Fibroblast of pulmonary artery (primary cell): ENCODE data around the gene RNU2-63P.
A peak's percentile ranks its signal among the peaks of the same experiment; 100 is the strongest.

Experiments
- DNase-seq: peaks from one replicate; pipeline ENCODE4 v3.0.0-alpha.2; 2010; ENCODE audit warnings: low read depth
- H3K4me3 ChIP-seq: replicated peaks from 2 replicates; pipeline ENCODE4 v1.5.1; 2011; ENCODE audit warnings: low read depth, mild to moderate bottlenecking, control low read depth, low read length, moderate library complexity
- TF ChIP-seq, protein P1 (sequence below): IDR thresholded peaks from 2 replicates; pipeline ENCODE4 v1.5.1; 2011; ENCODE audit warnings: mild to moderate bottlenecking, control low read depth, low read length, inconsistent platforms; ENCODE audit errors: missing control alignments

The RNU2-63P gene

DNA sequence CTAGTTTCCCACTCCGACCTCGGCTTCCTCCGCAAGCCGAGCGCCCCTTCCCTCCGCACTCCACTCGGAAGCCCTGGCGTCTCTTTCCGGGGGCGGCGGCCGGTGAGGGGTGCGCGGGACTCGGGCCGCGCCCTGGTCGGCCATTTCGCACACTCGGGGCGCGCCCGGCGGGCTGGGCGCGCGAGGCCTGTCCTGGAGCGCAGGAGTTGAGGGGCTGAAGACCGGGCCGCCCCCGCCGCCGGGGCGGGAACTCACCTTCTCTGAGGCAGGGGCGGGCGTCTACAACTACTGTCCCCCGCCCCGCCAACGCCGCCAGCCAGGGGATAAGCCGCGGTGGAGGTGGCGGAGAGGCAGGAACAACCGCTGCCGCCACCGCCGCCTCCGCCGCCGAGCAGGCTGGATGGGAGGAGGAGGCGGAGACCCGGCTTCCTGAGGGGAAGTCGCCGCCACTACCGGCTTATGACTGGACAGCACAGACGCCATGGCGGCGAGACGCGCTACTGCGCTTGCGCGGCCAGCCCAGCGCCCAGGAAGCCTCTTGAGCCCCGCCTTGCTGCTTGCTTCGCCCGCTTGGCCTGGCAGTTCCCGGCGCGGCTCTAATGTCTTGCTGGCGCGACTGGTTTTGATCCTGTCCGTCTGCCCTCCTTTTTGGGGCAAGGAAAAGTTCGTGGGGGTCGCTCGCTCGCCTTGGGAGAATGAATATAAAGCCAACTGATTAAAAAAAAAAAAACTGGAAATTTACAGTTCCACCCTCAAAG lies 39.2 kb upstream of the RNU2-63P start, which contains the start of gene KRCC1:
KRCC1 (minus strand) TSS at position 413 of the 758 bp plus-strand sequence. CDS start 27,220 bp downstream, outside the sequence.
- H3K4me3 ChIP-seq = peak within 1 kb of the TSS; percentile 87
- TF ChIP-seq, protein P1, sequence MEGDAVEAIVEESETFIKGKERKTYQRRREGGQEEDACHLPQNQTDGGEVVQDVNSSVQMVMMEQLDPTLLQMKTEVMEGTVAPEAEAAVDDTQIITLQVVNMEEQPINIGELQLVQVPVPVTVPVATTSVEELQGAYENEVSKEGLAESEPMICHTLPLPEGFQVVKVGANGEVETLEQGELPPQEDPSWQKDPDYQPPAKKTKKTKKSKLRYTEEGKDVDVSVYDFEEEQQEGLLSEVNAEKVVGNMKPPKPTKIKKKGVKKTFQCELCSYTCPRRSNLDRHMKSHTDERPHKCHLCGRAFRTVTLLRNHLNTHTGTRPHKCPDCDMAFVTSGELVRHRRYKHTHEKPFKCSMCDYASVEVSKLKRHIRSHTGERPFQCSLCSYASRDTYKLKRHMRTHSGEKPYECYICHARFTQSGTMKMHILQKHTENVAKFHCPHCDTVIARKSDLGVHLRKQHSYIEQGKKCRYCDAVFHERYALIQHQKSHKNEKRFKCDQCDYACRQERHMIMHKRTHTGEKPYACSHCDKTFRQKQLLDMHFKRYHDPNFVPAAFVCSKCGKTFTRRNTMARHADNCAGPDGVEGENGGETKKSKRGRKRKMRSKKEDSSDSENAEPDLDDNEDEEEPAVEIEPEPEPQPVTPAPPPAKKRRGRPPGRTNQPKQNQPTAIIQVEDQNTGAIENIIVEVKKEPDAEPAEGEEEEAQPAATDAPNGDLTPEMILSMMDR = no peak
- peak; percentile 98 for DNase-seq

DNA sequence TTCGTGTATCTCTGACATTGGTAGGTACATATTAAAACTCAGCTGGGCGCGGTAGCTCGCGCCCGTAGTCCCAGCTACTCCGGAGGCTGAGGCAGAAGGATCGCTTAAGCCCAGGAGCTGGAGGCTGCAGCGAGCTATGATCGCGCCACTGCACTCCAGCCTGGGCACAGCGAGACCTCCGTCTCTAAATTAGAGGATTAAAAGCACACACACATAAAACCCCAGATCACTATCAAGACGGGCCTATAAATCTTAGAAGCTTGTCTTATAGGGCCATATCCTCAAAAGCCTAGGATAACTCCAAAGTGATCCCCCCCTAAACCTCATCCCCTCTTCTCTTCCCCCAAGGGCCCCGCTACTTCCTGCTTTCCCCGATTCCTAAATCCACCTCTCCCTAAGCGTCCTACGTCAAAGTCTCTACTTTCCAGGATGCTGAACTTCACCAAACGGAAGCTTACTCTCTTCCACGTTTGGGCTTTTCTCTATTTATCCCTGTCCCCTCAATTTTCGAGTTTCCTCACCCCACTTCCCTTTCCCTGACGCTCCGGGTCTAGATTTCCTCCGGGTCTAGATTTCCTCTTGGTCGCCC lies 38.5 kb upstream of the RNU2-63P start:
- peak overlapping the region; percentile 87 for H3K4me3 ChIP-seq
- TF ChIP-seq, protein P1 = no peak
- DNase-seq = peak; percentile 48

DNA sequence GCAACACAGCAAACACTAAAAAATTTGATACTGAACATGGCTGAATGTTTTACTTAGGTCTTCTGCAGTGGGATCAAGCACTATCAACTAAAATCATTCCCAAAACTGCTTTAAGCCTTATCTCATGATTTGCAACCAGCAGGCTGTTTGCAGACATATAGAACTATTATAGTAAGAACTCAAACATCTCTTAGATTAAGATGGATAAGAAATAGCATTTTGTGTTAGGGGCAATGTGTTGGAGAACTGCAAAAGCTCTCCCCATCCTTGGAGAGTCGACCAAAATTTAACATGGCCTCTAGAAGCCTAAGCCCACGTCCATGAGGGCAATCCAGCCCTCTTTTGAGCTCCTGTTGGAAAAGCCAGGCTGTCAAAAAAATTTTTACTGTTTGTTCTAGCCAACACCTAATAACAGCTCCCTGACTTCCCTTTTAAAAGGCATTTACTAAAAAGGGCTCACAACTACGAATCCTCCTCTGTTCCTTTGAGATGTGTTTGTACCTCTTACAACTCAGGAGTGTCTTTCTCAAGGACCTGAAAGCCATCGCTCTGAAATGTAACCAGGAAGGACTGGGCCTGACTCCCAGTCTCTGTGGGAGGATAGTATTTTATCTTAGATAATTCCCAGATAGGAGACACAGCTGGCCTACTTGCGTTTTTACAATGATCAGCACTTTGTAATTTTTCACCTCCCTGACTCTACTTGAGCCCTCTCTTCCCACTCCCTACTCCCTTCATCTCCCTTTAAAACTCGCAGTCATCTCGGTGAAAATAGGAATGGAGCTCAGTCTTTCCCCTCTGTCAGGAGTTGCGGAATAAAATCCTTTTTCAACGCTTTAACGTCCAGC lies 37.8 kb upstream of the RNU2-63P start:
- TF ChIP-seq, protein P1 = no peak
- peak overlapping the region; percentile 87 for H3K4me3 ChIP-seq
- DNase-seq = peak; percentile 8

DNA sequence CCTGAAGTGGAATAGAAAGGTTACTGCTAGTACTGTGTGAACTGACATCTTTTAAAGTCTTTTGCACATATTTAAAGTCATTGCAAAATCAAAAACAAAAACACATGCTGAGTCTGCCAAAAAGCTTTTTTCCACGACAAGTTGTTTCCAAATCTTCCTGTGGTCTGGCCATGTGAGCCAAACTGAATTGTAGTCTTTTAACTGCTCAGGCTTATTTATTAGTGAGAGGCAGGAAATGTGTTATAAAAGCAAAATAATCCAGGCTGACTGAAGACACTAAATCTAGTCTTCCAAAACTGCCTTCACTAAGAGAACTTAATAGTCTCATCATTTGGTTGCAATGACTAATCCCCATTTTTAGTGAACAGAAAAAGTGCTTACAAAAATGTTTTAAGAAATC lies 36.9 kb upstream of the RNU2-63P start:
- TF ChIP-seq, protein P1 = no peak
- peak overlapping the region; percentile 87 for H3K4me3 ChIP-seq
- peak; percentile 80 for DNase-seq

DNA sequence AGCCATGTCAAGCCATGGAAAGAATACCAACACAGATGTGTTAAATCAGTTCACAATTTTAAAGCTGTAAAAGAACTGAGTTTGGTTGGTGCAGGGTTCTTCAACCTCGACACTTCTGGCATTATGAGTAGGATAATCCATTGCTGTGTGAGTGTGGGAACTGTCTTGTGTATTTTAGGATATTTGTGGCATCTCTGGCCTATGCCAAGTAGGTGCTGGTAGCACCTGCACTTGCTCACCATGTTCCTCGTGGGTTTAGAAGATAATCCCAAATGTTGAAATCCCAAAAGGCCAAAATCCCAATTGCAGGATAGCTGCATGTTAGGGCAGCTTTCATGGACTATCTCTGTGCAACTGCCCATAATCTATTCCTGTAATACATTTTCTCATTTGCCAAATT lies 35.4 kb upstream of the RNU2-63P start:
- TF ChIP-seq, protein P1 = no peak
- H3K4me3 ChIP-seq = no peak overlapping the region

DNA sequence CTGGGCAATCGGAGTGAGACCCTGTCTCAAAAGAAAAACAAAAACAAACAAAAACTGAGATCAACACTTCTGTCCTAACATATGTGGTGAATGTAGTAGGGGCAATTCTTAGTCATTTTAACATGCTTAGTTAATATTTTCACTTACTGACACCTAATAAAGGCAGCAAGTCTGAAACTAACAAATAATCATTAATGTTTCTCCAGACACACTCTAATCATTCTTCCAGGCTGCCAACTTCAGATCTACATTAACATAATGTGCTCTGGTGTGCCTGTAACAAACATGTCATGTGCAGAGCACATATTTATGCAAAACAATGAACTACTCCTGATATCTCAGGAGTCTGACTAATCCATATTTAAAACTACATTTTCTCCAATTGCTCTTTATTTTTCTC lies 33.3 kb upstream of the RNU2-63P start:
- TF ChIP-seq, protein P1 = no peak
- no peak overlapping the region for H3K4me3 ChIP-seq
- DNase-seq = no peak

More for the DNA sequence above, 35.4 kb upstream of the RNU2-63P start:
- no peak for DNase-seq
